Activated CD8-positive, alpha-beta T cell treated with anti-CD3 and anti-CD28 coated beads for 36 hours (primary cell): ENCODE measurements around the gene ASCL5. TPM values are rescaled to one million over a fixed set of nuclear protein-coding genes. Genes with fewer than 3 reads are reported as not detected.

ENCODE experiments used
- ATAC-seq: fragments of 200-7000 bp; cut with Tn5 transposase; one replicate; pipeline ENCODE4 v1.10.0; 2021; ENCODE audit warnings: mild to moderate bottlenecking, moderate library complexity
- CTCF ChIA-PET: fragments of 350-600 bp; sonication (Branson Sonifier 250); formaldehyde crosslinking; loops from one replicate; lab custom pipeline; 2021; ENCODE audit warnings: antibody characterized with exemption; lab: Charles Lee
- POLR2A ChIA-PET: fragments of 350-600 bp; sonication (Branson Sonifier 250); formaldehyde crosslinking; loops from one replicate; lab custom pipeline; 2021; ENCODE audit warnings: antibody characterized with exemption; lab: Charles Lee
- DNase-seq: peaks from one replicate; pipeline ENCODE4 v3.0.0-alpha.2; 2020
- H3K27ac Mint-ChIP-seq: one replicate; pipeline ENCODE4 v1.8.0; 2021; ENCODE audit warnings: mild to moderate bottlenecking, mixed read lengths
- H3K27me3 Mint-ChIP-seq: one replicate; pipeline ENCODE4 v1.8.0; 2021; ENCODE audit warnings: mixed read lengths
- H3K36me3 Mint-ChIP-seq: one replicate; pipeline ENCODE4 v1.8.0; 2021; ENCODE audit warnings: low read depth, mixed read lengths
- H3K4me1 Mint-ChIP-seq: one replicate; pipeline ENCODE4 v1.8.0; 2021; ENCODE audit warnings: low read depth, mixed read lengths
- H3K4me3 Mint-ChIP-seq: one replicate; pipeline ENCODE4 v1.8.0; 2021; ENCODE audit warnings: mild to moderate bottlenecking, moderate library complexity, mixed read lengths
- H3K9me3 Mint-ChIP-seq: one replicate; pipeline ENCODE4 v1.8.0; 2021; ENCODE audit warnings: mixed read lengths
- intact Hi-C: fragments of 100-400 bp; cut with micrococcal nuclease; formaldehyde crosslinking; loops from one replicate; pipeline ENCODE4 v1.10.0; 2022
- total RNA-seq, 2 experiments: library from RNA; stranded (reverse); gene quantifications; one replicate each; pipeline ENCODE4 v1.2.3, GENCODE V29; 2021
- TF ChIP-seq, protein P1 (sequence below): fragments of 200-600 bp; IDR thresholded peaks from one replicate; pipeline ENCODE4 v1.8.0; 2022; ENCODE audit warnings: antibody characterized with exemption, mild to moderate bottlenecking

Gene ASCL5
- total RNA-seq, 2 experiments from 2014 or later = 0.29 to 0.36 TPM

DNA sequence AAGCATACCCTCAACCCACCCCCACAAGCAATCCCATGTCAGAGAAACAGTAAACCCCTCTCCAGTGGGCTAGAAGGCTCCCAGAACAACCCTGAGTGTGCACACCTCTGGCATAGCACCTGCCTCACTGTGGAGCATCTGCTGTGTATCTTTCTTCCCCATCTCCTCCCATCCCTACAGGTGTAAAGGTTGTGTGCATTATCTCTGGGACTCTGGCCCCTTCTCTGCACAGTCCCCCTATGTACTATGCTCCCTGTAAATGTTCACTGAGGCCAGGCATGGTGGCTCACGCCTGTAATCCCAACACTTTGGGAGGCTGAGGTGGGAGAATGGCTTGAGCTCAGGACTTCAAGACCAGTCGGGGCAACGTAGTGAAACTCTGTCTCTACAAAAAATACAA, 14.1 kb downstream of the ASCL5 start:
- ATAC-seq (no peak), DNase-seq (no peak)
- Mint-ChIP-seq H3K4me3 (no peak overlapping the region), H3K9me3 (no peaks in the 10 kb centered on the region), H3K27me3 (no peaks in the 10 kb centered on the region), H3K36me3 (no peaks in the 10 kb centered on the region), H3K27ac (no peak overlapping the region), H3K4me1 (peaks cover 2% of the 10 kb centered on the region)
- POLR2A ChIA-PET = no interaction called here
- intact Hi-C loops = loop anchor here (10.0 kb wide), 1 partner anchor 138 kb away; no protein-coding TSS in a partner anchor
- CTCF ChIA-PET = interaction anchor here (0.7 to 5.4 kb wide), 6 partner anchors 27 to 141 kb away, joined by 3 to 39 read pairs (median 12); no protein-coding TSS in a partner anchor
- TF ChIP-seq, protein P1, sequence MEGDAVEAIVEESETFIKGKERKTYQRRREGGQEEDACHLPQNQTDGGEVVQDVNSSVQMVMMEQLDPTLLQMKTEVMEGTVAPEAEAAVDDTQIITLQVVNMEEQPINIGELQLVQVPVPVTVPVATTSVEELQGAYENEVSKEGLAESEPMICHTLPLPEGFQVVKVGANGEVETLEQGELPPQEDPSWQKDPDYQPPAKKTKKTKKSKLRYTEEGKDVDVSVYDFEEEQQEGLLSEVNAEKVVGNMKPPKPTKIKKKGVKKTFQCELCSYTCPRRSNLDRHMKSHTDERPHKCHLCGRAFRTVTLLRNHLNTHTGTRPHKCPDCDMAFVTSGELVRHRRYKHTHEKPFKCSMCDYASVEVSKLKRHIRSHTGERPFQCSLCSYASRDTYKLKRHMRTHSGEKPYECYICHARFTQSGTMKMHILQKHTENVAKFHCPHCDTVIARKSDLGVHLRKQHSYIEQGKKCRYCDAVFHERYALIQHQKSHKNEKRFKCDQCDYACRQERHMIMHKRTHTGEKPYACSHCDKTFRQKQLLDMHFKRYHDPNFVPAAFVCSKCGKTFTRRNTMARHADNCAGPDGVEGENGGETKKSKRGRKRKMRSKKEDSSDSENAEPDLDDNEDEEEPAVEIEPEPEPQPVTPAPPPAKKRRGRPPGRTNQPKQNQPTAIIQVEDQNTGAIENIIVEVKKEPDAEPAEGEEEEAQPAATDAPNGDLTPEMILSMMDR = no peak

DNA sequence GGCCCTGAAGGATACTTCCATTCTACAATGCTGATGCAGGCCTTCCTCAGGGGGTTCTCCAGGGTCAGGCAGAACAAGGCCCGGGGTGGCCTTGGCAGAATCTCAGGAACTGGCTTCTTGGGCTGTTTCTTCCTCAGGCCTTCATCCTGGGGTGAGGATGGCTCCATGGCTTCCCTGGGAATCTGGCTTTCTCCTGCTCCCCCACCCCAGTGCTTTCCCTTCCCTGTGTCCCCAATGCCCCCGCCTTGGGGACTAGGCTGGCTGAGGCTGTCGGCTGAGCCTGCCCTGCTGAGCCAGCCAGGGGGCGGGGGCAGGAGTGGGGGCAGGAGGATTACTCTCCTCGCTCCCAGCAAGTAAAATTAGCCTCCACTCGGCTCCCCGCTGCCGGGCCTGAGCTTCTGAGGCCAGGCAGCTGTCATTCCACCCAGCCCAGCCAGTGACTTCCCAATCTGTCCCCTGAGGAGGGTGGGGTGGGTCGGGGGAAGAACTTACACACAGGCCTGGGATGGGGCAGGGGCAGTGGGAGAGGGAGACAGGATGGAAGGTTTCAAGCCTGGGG, 14.7 kb downstream of the ASCL5 start, which contains the start of gene CACNA1S:
CACNA1S (minus strand) TSS at position 254 of the 559 bp plus-strand sequence; CDS start at position 167, 87 bp downstream.
- Mint-ChIP-seq H3K4me3 (no peak within 1 kb of the TSS), H3K4me1 (peaks cover 2% of the 10 kb centered on the region), H3K27me3 (no peaks in the 10 kb centered on the region), H3K9me3 (no peaks in the 10 kb centered on the region), H3K27ac (no peak within 1 kb of the TSS), H3K36me3 (no peaks in the 10 kb centered on the region)
- POLR2A ChIA-PET = no interaction called here
- CTCF ChIA-PET = interaction anchor here (5.4 kb wide), 1 partner anchor 140 kb away, joined by 39 read pairs; no protein-coding TSS in a partner anchor
- TF ChIP-seq, protein P1 = no peak
- no peak for ATAC-seq
- DNase-seq = no peak
- intact Hi-C loops = loop anchor here (10.0 kb wide), 1 partner anchor 137 kb away; no protein-coding TSS in a partner anchor

DNA sequence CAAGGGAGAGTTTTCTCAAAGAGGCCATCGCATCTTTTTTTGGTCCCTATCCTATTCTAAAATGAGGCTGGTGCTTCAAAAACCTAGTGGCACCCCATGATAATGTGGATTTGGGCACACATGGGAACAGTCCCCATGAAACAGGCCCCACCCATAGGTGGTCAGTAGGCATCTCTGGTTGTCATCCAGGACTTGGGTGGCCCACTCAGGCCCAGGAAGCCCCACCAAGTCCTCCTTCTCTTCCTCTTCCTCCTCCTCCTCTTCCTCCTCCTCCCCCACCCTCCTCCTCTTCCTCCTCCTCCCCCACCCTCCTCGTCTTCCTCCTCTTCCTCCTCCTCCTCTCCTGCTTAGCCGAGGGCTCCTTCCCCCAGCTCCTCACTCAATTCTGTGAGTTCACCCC, 15.3 kb downstream of the ASCL5 start:
- Mint-ChIP-seq H3K9me3 (no peaks in the 10 kb centered on the region), H3K4me1 (peaks cover 2% of the 10 kb centered on the region), H3K4me3 (no peak overlapping the region), H3K27ac (no peak overlapping the region), H3K27me3 (no peaks in the 10 kb centered on the region), H3K36me3 (no peaks in the 10 kb centered on the region)
- CTCF ChIA-PET = no interaction called here
- intact Hi-C loops = loop anchor here (10.0 kb wide), 1 partner anchor 137 kb away; no protein-coding TSS in a partner anchor
- ATAC-seq = no peak
- TF ChIP-seq, protein P1 = no peak
- POLR2A ChIA-PET = no interaction called here
- DNase-seq = no peak

DNA sequence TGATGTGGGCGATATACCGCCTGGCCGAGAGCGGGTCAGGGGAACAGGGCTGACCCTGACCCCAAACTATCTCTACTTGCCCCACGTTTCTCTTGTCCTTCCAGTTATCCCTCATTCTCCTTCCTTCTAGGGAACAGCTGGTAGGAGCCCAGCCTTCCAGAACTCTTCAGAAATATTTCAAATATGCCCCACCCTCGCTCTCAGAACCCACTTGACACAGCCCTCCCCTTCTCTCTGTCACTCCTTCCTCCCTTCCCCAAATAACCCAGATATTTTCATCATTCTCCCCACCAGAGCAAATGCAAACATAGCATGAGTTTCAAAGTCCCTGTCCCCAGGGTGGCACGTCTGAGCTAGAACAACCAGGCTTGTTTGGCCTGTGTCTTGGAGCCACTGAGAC, 15.8 kb downstream of the ASCL5 start:
- DNase-seq (no peak), ATAC-seq (no peak)
- H3K27me3 Mint-ChIP-seq = no peaks in the 10 kb centered on the region
- TF ChIP-seq, protein P1 = no peak
- no peaks in the 10 kb centered on the region for H3K36me3 Mint-ChIP-seq
- H3K9me3 Mint-ChIP-seq = no peaks in the 10 kb centered on the region
- H3K4me1 Mint-ChIP-seq = peaks cover 2% of the 10 kb centered on the region
- CTCF ChIA-PET = interaction anchor here (1.0 kb wide), 1 partner anchor 8 kb away, joined by 4 read pairs; no protein-coding TSS in a partner anchor
- H3K4me3 Mint-ChIP-seq = no peak overlapping the region
- POLR2A ChIA-PET = no interaction called here
- intact Hi-C loops = loop anchor here (10.0 kb wide), 1 partner anchor 136 kb away; no protein-coding TSS in a partner anchor
- H3K27ac Mint-ChIP-seq = no peak overlapping the region

DNA sequence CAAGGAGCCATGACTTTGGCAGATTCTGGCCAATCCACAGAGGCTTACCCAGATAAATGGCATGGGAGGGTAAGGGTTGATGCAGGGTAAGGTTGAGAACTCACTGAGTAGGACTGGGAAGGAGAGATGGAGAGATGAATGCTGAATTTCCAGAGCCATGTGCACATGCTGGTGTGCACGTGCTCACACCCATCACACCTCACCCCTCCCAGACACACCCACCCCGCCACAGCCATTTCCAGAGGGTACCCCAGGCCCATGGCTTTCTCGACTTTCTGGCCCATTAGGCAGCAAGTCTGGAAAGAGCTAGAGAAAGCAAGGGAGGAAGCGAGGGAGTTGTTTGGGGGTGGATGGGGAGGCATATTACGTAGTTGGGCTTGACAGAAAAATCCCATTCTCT, 16.4 kb downstream of the ASCL5 start:
- Mint-ChIP-seq H3K36me3 (no peaks in the 10 kb centered on the region), H3K4me3 (no peak overlapping the region), H3K4me1 (peaks cover 2% of the 10 kb centered on the region), H3K27me3 (no peaks in the 10 kb centered on the region), H3K9me3 (no peaks in the 10 kb centered on the region), H3K27ac (no peak overlapping the region)
- TF ChIP-seq, protein P1 = no peak
- ChIA-PET CTCF (interaction anchor here (1.0 kb wide), 1 partner anchor 9 kb away, joined by 4 read pairs; no protein-coding TSS in a partner anchor), POLR2A (no interaction called here)
- intact Hi-C loops = loop anchor here (10.0 kb wide), 1 partner anchor 136 kb away; no protein-coding TSS in a partner anchor
- DNase-seq (no peak), ATAC-seq (no peak)
